HG03196 (cell line): Measurements from ENCODE around the gene CX3CR1.
"Not testable (repeated sequence)": the region's sequence is repeated elsewhere in the genome, so short reads cannot be mapped to it uniquely, and the experiment has no call there.

Source experiments
- ATAC-seq: cut with Tn5 transposase; IDR thresholded peaks from one replicate; pipeline ENCODE4 v1.9.1; 2021; ENCODE audit not compliant: unreplicated experiment

The CX3CR1 gene

GRCh38 chr3:39227596-39227995, 52.2 kb downstream of the CX3CR1 start:
- not testable (repeated sequence) for ATAC-seq

DNA sequence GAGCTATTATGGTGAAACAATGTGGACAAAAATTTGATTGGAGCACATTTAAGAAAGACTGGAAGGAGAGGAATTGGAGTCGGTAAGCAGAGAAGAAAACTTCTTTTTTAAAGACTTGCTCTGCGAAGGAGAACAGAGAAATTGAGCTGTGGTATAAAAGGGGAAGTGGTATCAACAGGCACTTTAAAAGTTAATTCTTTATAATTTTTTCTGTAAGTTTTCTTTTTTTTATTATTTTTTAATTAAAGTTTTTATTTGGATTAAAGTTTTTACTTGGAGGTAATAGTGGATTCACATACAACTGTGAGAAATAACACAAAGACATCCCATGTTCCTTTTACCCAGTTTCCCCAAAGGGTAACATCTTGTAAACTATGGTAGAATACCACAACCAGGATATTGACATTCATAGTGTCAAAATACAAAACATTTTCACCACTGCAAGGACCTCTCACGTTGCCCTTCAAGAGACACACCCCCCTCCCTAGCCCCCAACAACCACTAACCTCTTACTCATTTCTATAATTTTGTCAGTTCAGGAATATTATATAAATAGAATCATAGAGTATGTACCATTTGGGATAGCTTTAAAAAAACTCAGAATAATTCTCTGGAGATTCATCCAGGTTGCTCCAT, 53.6 kb downstream of the CX3CR1 start:
- ATAC-seq, result no peak

- ATAC-seq, result no peak
These were observed 55.5 kb downstream of the CX3CR1 start for GRCh38 chr3:39224288-39224687.

DNA sequence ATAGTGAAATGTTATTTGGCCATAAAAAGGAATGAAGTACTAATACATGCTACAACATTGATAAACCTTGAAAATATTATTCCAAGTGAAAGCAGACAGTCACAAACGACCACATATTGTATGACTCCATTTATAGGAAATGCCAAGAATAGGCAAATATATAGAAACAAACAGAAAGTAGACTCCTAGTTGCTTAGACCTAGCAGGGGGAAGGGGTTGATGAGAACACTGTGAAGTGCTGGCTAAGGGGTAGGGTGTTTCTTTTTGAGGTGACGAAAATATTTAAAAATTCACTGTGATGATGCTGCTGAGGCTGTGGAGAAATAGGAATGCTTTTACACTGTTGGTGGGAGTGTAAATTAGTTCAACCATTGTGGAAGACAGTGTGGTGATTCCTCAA, 56.9 kb downstream of the CX3CR1 start:
- ATAC-seq, result no peak

DNA sequence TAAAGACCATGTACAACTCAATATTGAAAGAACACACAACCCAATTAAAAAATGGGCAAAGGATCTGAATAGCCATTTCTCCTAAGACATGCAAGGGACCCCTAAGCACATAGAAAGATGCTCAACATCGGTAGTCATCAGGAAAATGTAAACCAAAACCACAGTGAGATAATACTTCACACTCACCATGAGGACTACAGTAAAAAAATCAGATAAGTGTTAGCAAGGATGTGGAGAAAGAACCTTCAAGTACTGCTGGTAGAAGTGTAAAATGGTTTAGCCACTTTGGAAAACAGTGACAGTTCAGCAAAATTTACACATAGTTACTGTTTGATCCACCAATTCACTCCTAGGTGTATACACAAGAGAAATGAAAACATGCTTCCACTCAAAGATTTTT, 57.4 kb downstream of the CX3CR1 start:
- no peak for ATAC-seq

- ATAC-seq, result no peak
These were observed 58.7 kb downstream of the CX3CR1 start for GRCh38 chr3:39221141-39221530.

- ATAC-seq, result no peak
These were observed 59.3 kb downstream of the CX3CR1 start for GRCh38 chr3:39220407-39221140.

DNA sequence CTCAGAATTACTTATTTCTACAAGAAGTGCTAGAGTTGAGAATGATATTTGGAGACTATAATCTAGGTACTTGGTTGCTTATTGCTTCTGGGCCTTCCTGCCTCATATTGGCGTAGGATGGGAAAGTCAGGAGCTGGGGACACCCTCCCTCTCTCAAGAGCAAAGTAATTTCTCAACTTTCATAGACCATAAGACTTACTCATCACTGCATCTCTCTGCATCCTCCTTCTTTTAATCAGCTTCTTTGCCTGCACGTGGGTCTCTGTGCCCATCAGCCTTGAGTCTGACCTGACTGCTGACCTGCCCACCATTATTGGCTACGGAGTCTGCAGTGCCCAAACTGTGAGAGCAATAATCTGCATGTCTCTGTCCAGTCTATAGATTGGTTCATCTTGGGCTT, 60.1 kb downstream of the CX3CR1 start:
- no peak for ATAC-seq

- ATAC-seq, result peak; percentile 93
These were observed 63.6 kb downstream of the CX3CR1 start for GRCh38 chr3:39216176-39216790.

GRCh38 chr3:39213613-39214012, 66.2 kb downstream of the CX3CR1 start:
- no peak for ATAC-seq
